Hepatocyte (in vitro differentiated cells): ENCODE data around the gene TMC6. TPM values are rescaled to one million over a fixed set of nuclear protein-coding genes. Genes with fewer than 3 reads are reported as not detected.

Experiments used
- DNase-seq: peaks from one replicate; pipeline ENCODE4 v3.0.0-alpha.2; 2016; ENCODE audit warnings: low spot score
- H2AFZ ChIP-seq: fragments of 200-600 bp; sonication (generic); 2 replicates; pipeline ENCODE4 v1.6.0; 2016; ENCODE audit warnings: antibody characterized with exemption, mild to moderate bottlenecking
- H3K27ac ChIP-seq: fragments of 200-600 bp; sonication (generic); 2 replicates; pipeline ENCODE4 v1.5.1; 2016; ENCODE audit warnings: mild to moderate bottlenecking
- H3K27me3 ChIP-seq: fragments of 200-600 bp; sonication (generic); 2 replicates; pipeline ENCODE4 v1.6.1; 2016
- H3K36me3 ChIP-seq: fragments of 200-600 bp; sonication (generic); replicated peaks from 2 replicates; pipeline ENCODE4 v1.5.1; 2016; ENCODE audit warnings: low read depth; ENCODE audit not compliant: insufficient read depth
- H3K4me1 ChIP-seq: fragments of 200-600 bp; sonication (generic); 2 replicates; pipeline ENCODE4 v1.5.1; 2016; ENCODE audit warnings: mild to moderate bottlenecking, moderate library complexity; ENCODE audit not compliant: insufficient read depth
- H3K4me2 ChIP-seq: fragments of 200-600 bp; sonication (generic); 2 replicates; pipeline ENCODE4 v1.6.0; 2016
- H3K4me3 ChIP-seq: fragments of 200-600 bp; sonication (generic); 2 replicates; pipeline ENCODE4 v1.5.1; 2016; ENCODE audit warnings: mild to moderate bottlenecking
- H3K79me2 ChIP-seq: fragments of 200-600 bp; sonication (generic); 2 replicates; pipeline ENCODE4 v1.6.0; 2017; ENCODE audit warnings: mild to moderate bottlenecking
- H3K9me2 ChIP-seq: fragments of 200-600 bp; sonication (generic); replicated peaks from 2 replicates; pipeline ENCODE4 v1.6.0; 2017; ENCODE audit warnings: mild to moderate bottlenecking; ENCODE audit not compliant: insufficient read depth
- H3K9me3 ChIP-seq: fragments of 200-600 bp; sonication (generic); 2 replicates; pipeline ENCODE4 v1.5.1; 2016; ENCODE audit warnings: low read depth, mild to moderate bottlenecking
- H4K20me1 ChIP-seq: fragments of 200-600 bp; sonication (generic); 2 replicates; pipeline ENCODE4 v1.6.0; 2016; ENCODE audit warnings: mild to moderate bottlenecking; ENCODE audit not compliant: insufficient read depth, poor library complexity, severe bottlenecking
- EZH2 ChIP-seq: fragments of 200-600 bp; sonication (generic); IDR thresholded peaks from 2 replicates; pipeline ENCODE4 v1.6.1; 2016; ENCODE audit warnings: antibody characterized with exemption, mild to moderate bottlenecking, borderline replicate concordance
- EZH2phosphoT487 ChIP-seq: fragments of 200-600 bp; sonication (generic); IDR thresholded peaks from one replicate; pipeline ENCODE4 v1.6.1; 2018; ENCODE audit warnings: antibody characterized with exemption, mild to moderate bottlenecking, low read depth, moderate library complexity; ENCODE audit not compliant: unreplicated experiment, severe bottlenecking
- WGBS: methylation state at CpG from one replicate; pipeline ENCODE4 v1.1.6; 2016; ENCODE audit warnings: low lambda C conversion rate; ENCODE audit errors: missing lambda C conversion rate; 5-methylcytosine and 5-hydroxymethylcytosine counted together
- polyA plus RNA-seq: library from polyadenylated mRNA; unstranded; fragments of >200 nt; fragmentation: Nextera tagmentation; extraction: Ambion mirVana; gene quantifications from 2 replicates; pipeline ENCODE4 v1.2.1, GENCODE V29; 2016
- total RNA-seq: library from RNA; depleted of rRNA; stranded (reverse); fragments of >200 nt; gene quantifications from 2 replicates; pipeline ENCODE4 v1.2.3, GENCODE V29; 2014
- TF ChIP-seq, protein P1 (sequence below): fragments of 200-600 bp; sonication (generic); IDR thresholded peaks from 2 replicates; pipeline ENCODE4 v1.5.1; 2016; ENCODE audit warnings: antibody characterized with exemption, mild to moderate bottlenecking; ENCODE audit not compliant: poor library complexity

The TMC6 gene
- total and polyA plus RNA-seq, 2 experiments from 2014 or later: 26.7 to 57.9 TPM

DNA sequence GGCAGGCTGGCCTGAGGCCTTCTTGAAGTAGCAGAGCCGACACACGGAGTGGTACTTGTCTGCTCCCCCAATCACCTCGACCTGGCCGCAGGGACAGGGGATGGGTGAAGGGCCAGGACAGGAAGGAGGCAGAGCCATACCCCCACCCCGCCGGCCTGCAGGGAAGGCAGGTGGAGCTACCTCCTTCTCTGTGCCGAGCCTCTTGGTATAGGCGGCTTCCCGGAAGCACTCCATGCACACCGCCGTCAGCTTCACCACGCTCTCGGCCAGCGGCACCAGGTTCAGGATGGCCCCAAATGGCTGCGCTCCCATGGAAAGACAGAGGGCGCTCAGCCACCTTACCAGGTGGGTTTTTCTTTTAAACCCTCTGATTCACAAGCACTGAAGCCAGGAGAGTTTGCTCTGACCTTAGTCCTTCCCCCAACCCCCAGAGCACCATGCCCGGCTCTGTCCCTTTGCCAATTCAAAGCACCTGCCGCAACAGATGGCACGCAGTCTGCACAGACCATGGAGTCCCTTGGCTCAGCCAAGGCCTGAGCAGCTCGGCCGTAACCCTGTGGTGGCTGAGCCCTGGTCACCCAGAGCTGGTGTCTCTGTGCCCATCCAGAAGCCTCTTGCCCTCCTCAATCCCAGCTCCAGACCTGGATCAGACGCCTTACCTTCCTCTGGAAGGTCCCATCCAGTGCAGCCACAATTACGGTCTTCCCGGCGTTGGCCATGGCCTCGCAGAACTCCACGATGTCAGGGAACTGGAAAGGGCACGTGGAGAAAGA lies 46.5 kb upstream of the TMC6 start:
- no peak for DNase-seq
- H3K9me2 ChIP-seq: no peaks in the 10 kb centered on the region
- TF ChIP-seq EZH2 (no peak), EZH2phosphoT487 (no peak)
- TF ChIP-seq, protein P1, sequence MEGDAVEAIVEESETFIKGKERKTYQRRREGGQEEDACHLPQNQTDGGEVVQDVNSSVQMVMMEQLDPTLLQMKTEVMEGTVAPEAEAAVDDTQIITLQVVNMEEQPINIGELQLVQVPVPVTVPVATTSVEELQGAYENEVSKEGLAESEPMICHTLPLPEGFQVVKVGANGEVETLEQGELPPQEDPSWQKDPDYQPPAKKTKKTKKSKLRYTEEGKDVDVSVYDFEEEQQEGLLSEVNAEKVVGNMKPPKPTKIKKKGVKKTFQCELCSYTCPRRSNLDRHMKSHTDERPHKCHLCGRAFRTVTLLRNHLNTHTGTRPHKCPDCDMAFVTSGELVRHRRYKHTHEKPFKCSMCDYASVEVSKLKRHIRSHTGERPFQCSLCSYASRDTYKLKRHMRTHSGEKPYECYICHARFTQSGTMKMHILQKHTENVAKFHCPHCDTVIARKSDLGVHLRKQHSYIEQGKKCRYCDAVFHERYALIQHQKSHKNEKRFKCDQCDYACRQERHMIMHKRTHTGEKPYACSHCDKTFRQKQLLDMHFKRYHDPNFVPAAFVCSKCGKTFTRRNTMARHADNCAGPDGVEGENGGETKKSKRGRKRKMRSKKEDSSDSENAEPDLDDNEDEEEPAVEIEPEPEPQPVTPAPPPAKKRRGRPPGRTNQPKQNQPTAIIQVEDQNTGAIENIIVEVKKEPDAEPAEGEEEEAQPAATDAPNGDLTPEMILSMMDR: no peak
- 94% methylated on average over 28 of the region's 28 CpGs for WGBS
- H3K4me3 ChIP-seq: no peak overlapping the region
- H2AFZ ChIP-seq: no peak overlapping the region
- H3K27me3 ChIP-seq: no peaks in the 10 kb centered on the region
- H3K27ac ChIP-seq: no peak overlapping the region
- H3K36me3 ChIP-seq: no peaks in the 10 kb centered on the region
- peaks cover 21% of the 10 kb centered on the region for H3K4me1 ChIP-seq
- H4K20me1 ChIP-seq: no peaks in the 10 kb centered on the region
- H3K9me3 ChIP-seq: no peaks in the 10 kb centered on the region
- no peak overlapping the region for H3K4me2 ChIP-seq
- peaks cover under 1% of the 10 kb centered on the region for H3K79me2 ChIP-seq

- Histone ChIP-seq H3K9me2 (no peaks in the 10 kb centered on the region), H4K20me1 (no peaks in the 10 kb centered on the region), H3K27ac (no peak overlapping the region), H3K79me2 (peaks cover 7% of the 10 kb centered on the region), H3K4me2 (no peak overlapping the region), H3K36me3 (no peaks in the 10 kb centered on the region), H3K27me3 (no peaks in the 10 kb centered on the region), H3K4me1 (peaks cover 17% of the 10 kb centered on the region), H3K4me3 (no peak overlapping the region), H3K9me3 (no peaks in the 10 kb centered on the region), H2AFZ (no peak overlapping the region)
- no peak for DNase-seq
- TF ChIP-seq, protein P1: no peak
- TF ChIP-seq EZH2: no peak
- no peak for TF ChIP-seq EZH2phosphoT487
- WGBS: 94% methylated on average over 15 of the region's 15 CpGs
These were observed 45.9 kb upstream of the TMC6 start for GRCh38 chr17:78174346-78174869.

GRCh38 chr17:78173097-78173715 lies 44.7 kb upstream of the TMC6 start:
- Histone ChIP-seq H3K4me3 (no peak overlapping the region), H3K27ac (peak overlapping the region; percentile 66), H3K4me1 (peaks cover 17% of the 10 kb centered on the region), H3K9me3 (no peaks in the 10 kb centered on the region), H4K20me1 (no peaks in the 10 kb centered on the region), H3K4me2 (peak overlapping the region; percentile 16), H3K27me3 (no peaks in the 10 kb centered on the region), H2AFZ (no peak overlapping the region), H3K79me2 (peaks cover 14% of the 10 kb centered on the region), H3K36me3 (no peaks in the 10 kb centered on the region), H3K9me2 (no peaks in the 10 kb centered on the region)
- TF ChIP-seq, protein P1: no peak
- no peak for TF ChIP-seq EZH2
- no peak for TF ChIP-seq EZH2phosphoT487
- WGBS: 64% methylated on average over 11 of the region's 11 CpGs
- DNase-seq: no peak
